KMS-11 (cell line): ENCODE results near the gene SYMPK.

Experiments used
- H2AFZ ChIP-seq: fragments of 200-600 bp; sonication (generic); 2 replicates; pipeline ENCODE4 v1.6.1; 2016; ENCODE audit warnings: antibody characterized with exemption, mixed run types, low read depth
- H3K27ac ChIP-seq: fragments of 200-600 bp; sonication (generic); 2 replicates; pipeline ENCODE4 v1.6.1; 2016; ENCODE audit warnings: mild to moderate bottlenecking, mixed run types
- H3K27me3 ChIP-seq: fragments of 200-600 bp; sonication (generic); 2 replicates; pipeline ENCODE4 v1.6.1; 2017; ENCODE audit warnings: mild to moderate bottlenecking, low read depth, mixed run types, moderate library complexity; ENCODE audit not compliant: insufficient read depth
- H3K36me3 ChIP-seq: fragments of 200-600 bp; sonication (generic); 2 replicates; pipeline ENCODE4 v1.6.1; 2017; ENCODE audit warnings: mild to moderate bottlenecking, mixed run types; ENCODE audit not compliant: insufficient read depth
- H3K4me1 ChIP-seq: fragments of 200-600 bp; sonication (generic); 2 replicates; pipeline ENCODE4 v1.6.1; 2016; ENCODE audit warnings: mild to moderate bottlenecking, low read depth, mixed run types; ENCODE audit not compliant: poor library complexity, severe bottlenecking
- H3K4me2 ChIP-seq: fragments of 200-600 bp; sonication (generic); 2 replicates; pipeline ENCODE4 v1.7.0; 2016; ENCODE audit warnings: mild to moderate bottlenecking, mixed run types
- H3K4me3 ChIP-seq: fragments of 200-600 bp; sonication (generic); IDR thresholded peaks from 2 replicates; pipeline ENCODE4 v1.6.1; 2017; ENCODE audit warnings: low read depth, low read length, mixed read lengths; ENCODE audit not compliant: insufficient read depth
- H3K79me2 ChIP-seq: fragments of 200-600 bp; sonication (generic); 2 replicates; pipeline ENCODE4 v1.6.1; 2016; ENCODE audit warnings: low read depth, mixed run types; ENCODE audit not compliant: insufficient read depth
- H3K9ac ChIP-seq: fragments of 200-600 bp; sonication (generic); 2 replicates; pipeline ENCODE4 v1.6.1; 2016; ENCODE audit warnings: mild to moderate bottlenecking, mixed run types
- H4K20me1 ChIP-seq: fragments of 200-600 bp; sonication (generic); 2 replicates; pipeline ENCODE4 v1.6.1; 2016; ENCODE audit warnings: mild to moderate bottlenecking, mixed run types; ENCODE audit not compliant: insufficient read depth
- CTCF ChIP-seq: fragments of 200-600 bp; sonication (generic); conservative IDR thresholded peaks from 2 replicates; pipeline ENCODE4 v1.6.1; 2017; ENCODE audit warnings: low read depth, mild to moderate bottlenecking, antibody characterized with exemption, low read length, moderate library complexity, mixed read lengths

The SYMPK gene

DNA sequence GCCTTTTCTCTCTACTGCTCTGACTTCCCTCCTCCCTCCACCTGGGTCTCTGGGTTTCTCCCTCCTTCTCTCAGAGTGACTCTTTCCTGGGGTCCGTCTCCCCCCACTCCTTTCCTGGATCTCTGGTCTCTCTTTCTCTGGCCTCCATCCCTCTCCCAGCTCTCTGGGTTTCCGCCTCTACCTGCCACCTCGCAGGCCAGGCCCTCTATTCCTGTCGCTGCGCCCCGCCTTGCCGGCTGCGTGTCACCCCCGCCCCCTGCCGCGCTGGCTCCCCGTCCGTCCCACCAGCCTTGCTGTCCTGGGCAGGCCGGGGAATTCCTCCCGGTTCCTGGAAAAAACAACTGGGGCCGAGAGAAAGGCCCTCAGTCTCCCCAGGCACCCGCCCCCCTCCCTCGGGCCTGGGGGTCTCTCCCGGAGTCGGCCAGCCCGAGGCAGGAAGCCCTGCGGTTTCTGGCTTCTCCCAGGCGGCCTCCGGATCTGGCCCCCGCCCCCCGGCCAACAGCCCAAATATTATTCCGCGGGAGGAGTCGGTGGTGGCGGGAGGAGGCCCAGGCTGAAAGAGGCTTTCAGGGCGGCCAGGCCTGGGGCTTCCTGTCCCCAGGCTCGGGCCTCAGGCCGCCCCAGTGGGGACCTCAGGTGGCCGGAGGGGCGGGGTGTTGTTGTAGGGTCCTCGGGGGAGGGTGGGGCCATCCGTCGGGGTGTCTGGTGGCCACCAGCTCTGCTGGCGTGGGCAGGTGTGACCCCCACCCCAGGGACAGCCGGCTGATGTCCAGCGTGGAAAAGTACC, 13.7 kb upstream of the SYMPK start:
- no peaks in the 10 kb centered on the region for H4K20me1 ChIP-seq
- no peaks in the 10 kb centered on the region for H3K79me2 ChIP-seq
- no peak overlapping the region for H3K4me2 ChIP-seq
- no peaks in the 10 kb centered on the region for H3K36me3 ChIP-seq
- H3K4me3 ChIP-seq: no peak overlapping the region
- no peak for TF ChIP-seq CTCF
- H3K27ac ChIP-seq: no peak overlapping the region
- H2AFZ ChIP-seq: no peak overlapping the region
- H3K9ac ChIP-seq: no peak overlapping the region
- H3K4me1 ChIP-seq: peaks cover 6% of the 10 kb centered on the region
- H3K27me3 ChIP-seq: peaks cover 27% of the 10 kb centered on the region; the same call in 1 of the 2 replicates

DNA sequence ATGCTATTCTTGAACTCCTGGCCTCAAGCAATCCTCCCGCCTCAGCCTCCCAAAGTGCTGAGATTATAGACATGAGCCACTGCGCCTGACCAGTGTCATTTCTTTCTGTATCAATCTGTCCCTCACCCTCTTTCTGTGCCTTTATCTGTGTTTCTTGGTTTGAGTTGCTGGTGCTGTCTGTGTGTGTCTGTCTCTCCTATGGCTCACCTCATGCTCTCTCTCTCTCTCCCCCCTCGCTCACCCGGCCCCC, 13.1 kb upstream of the SYMPK start:
- Histone ChIP-seq H3K27me3 (peaks cover 32% of the 10 kb centered on the region; the same call in 1 of the 2 replicates), H3K36me3 (no peaks in the 10 kb centered on the region), H3K9ac (no peak overlapping the region), H3K4me3 (no peak overlapping the region), H2AFZ (no peak overlapping the region), H3K79me2 (no peaks in the 10 kb centered on the region), H3K4me1 (peaks cover 3% of the 10 kb centered on the region), H3K27ac (no peak overlapping the region), H4K20me1 (no peaks in the 10 kb centered on the region), H3K4me2 (no peak overlapping the region)
- no peak for TF ChIP-seq CTCF

DNA sequence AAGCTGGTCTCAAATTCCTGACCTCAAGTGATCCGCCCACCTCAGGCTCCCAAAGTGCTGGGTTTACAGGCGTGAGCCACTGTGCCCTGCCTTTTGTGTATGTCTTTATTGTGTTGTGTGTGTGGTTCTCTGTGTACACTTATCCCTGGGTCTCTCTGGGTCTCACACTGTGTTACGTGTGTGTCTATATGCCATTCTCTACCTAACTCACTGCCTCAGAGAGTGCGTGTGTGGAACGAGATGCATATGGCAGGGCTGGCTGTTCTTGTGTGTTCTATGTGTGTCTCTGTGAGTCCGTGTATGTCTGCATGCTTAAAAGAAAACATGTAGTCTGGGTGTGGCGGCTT, 11.6 kb upstream of the SYMPK start:
- Histone ChIP-seq H3K4me3 (no peak overlapping the region), H3K9ac (no peak overlapping the region), H3K4me2 (no peak overlapping the region), H2AFZ (no peak overlapping the region), H4K20me1 (no peaks in the 10 kb centered on the region), H3K4me1 (peaks cover 4% of the 10 kb centered on the region), H3K27me3 (peaks cover 46% of the 10 kb centered on the region; the same call in 1 of the 2 replicates), H3K27ac (no peak overlapping the region), H3K36me3 (no peaks in the 10 kb centered on the region), H3K79me2 (no peaks in the 10 kb centered on the region)
- TF ChIP-seq CTCF: no peak

DNA sequence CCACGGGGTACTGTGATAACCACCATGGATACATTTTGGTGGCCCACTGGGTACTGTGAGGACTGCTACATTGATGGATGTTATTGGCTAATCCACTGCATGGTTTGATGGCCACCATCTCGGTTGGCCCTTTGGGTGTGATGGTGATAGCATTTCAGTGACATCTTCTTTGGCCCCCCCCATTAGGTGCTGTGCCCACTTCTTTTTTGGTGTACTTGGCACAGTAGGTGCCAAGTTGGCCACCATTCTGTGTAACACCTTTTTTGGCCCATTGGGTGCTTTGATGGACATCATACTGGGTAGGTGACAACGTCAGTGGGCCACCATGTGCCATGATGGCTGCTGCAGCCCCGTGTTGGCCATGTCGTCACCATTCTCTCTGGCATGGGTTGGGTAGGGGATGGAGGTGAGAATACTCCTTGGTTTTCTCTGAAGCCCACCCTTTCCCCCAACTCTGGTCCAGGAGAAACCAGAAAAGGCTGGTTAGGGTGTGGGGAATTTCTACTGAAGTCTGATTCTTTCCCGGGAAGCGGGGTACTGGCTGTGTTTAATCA, 10.3 kb upstream of the SYMPK start:
- Histone ChIP-seq H2AFZ (no peak overlapping the region), H3K4me1 (peaks cover 4% of the 10 kb centered on the region), H4K20me1 (no peaks in the 10 kb centered on the region), H3K4me3 (no peak overlapping the region), H3K27me3 (peaks cover 54% of the 10 kb centered on the region; the same call in 1 of the 2 replicates), H3K36me3 (no peaks in the 10 kb centered on the region), H3K79me2 (no peaks in the 10 kb centered on the region), H3K9ac (no peak overlapping the region), H3K4me2 (no peak overlapping the region), H3K27ac (no peak overlapping the region)
- TF ChIP-seq CTCF: no peak
